ENCODE data around the gene MAD2L2. TPM values are rescaled to one million over a fixed set of nuclear protein-coding genes. Genes with fewer than 3 reads are reported as not detected.

Gene MAD2L2
- total RNA-seq, 1 experiment from 2014 or later, result 84.8 TPM

- H3K27me3 ChIP-seq (ENCODE audit: control insufficient read depth, insufficient read depth, low read length), result no peaks in the 10 kb centered on the region
- no peak for ATAC-seq
- in situ Hi-C loops (cut with HindIII; ENCODE audit: low pct_unique_long_range_greater_than_20kb, low sequenced_read_pairs), result no loop called here
- H3K9me3 ChIP-seq (ENCODE audit: control insufficient read depth, insufficient read depth, low read depth, low read length), result no peaks in the 10 kb centered on the region
- BruUV-seq (replicated peaks), result no TSS peak
- H3K4me3 ChIP-seq (ENCODE audit: low read depth in 2 of 2, low read length in 2 of 2), result peak overlapping the region in 1 of 2 experiments; percentile 33; a peak in 3 of 4 replicates
- no peak for DNase-seq (ENCODE audit: low read depth, low spot score)
- POLR2A ChIA-PET, result no interaction called here
- no peak for TF ChIP-seq TCF7L2 (IDR thresholded peaks at IDR 0.05; ENCODE audit: low read depth, low read length)
- no peak for TF ChIP-seq POLR2AphosphoS5 (IDR thresholded peaks at IDR 0.05; ENCODE audit: low read depth, low read length)
- no peak for TF ChIP-seq SIN3A (IDR thresholded peaks at IDR 0.05; ENCODE audit: borderline replicate concordance, insufficient read depth, low read depth, low read length)
- no peak overlapping the region for H3K27ac ChIP-seq (ENCODE audit: low read length)
- H3K4me1 ChIP-seq (ENCODE audit: control insufficient read depth, insufficient read depth, low read length), result no peaks in the 10 kb centered on the region; the same call in 1 of the 2 replicates
- CTCF ChIA-PET, result interaction anchor here (0.6 to 1.3 kb wide), 4 partner anchors 49 to 74 kb away, joined by 3 to 10 read pairs (median 3); partner anchors contain the start of gene FBXO6
- intact Hi-C loops (cut with micrococcal nuclease; ENCODE audit: unreplicated experiment), result no loop called here
- H3K36me3 ChIP-seq (ENCODE audit: control insufficient read depth, insufficient read depth, low read length), result no peaks in the 10 kb centered on the region
Measured at GRCh38 chr1:11720033-11720376, 39.1 kb upstream of the MAD2L2 start.

- peak overlapping the region; percentile 33 to 54 for H3K4me3 ChIP-seq (ENCODE audit: low read depth in 2 of 2, low read length in 2 of 2)
- CTCF ChIA-PET, result interaction anchor here (0.6 to 1.3 kb wide), 4 partner anchors 48 to 66 kb away, joined by 3 to 12 read pairs (median 6); partner anchors contain the start of gene FBXO6
- BruUV-seq (replicated peaks), result no TSS peak
- POLR2A ChIA-PET, result interaction anchor here (0.6 kb wide), 1 partner anchor 55 kb away, joined by 3 read pairs; no protein-coding TSS in a partner anchor
- H3K27me3 ChIP-seq (ENCODE audit: control insufficient read depth, insufficient read depth, low read length), result no peaks in the 10 kb centered on the region
- no peaks in the 10 kb centered on the region for H3K9me3 ChIP-seq (ENCODE audit: control insufficient read depth, insufficient read depth, low read depth, low read length)
- 0 out of 2 replicates have a peak overlapping the region, but pooled peaks have one; percentile 29 for H3K27ac ChIP-seq (ENCODE audit: low read length)
- intact Hi-C loops (cut with micrococcal nuclease; ENCODE audit: unreplicated experiment), result loop anchor here (5.0 kb wide), 2 partner anchors 42 to 67 kb away; partner anchors contain the start of genes FBXO2 and FBXO44
- no peaks in the 10 kb centered on the region; the same call in 1 of the 2 replicates for H3K4me1 ChIP-seq (ENCODE audit: control insufficient read depth, insufficient read depth, low read length)
- DNase-seq (ENCODE audit: low read depth, low spot score) (no peak), ATAC-seq (peak; percentile 82)
- no peak for TF ChIP-seq POLR2AphosphoS5 (IDR thresholded peaks at IDR 0.05; ENCODE audit: low read depth, low read length)
- peak; percentile 97 for TF ChIP-seq CTCF (IDR thresholded peaks at IDR 0.05)
- in situ Hi-C loops (cut with HindIII; ENCODE audit: low pct_unique_long_range_greater_than_20kb, low sequenced_read_pairs), result no loop called here
- no peaks in the 10 kb centered on the region for H3K36me3 ChIP-seq (ENCODE audit: control insufficient read depth, insufficient read depth, low read length)
Measured at GRCh38 chr1:11719313-11720032, 38.5 kb upstream of the MAD2L2 start.

- ATAC-seq, result no peak
- Histone ChIP-seq H3K27me3 (ENCODE audit: control insufficient read depth, insufficient read depth, low read length) (no peaks in the 10 kb centered on the region), H3K9me3 (ENCODE audit: control insufficient read depth, insufficient read depth, low read depth, low read length) (no peaks in the 10 kb centered on the region), H3K4me3 (ENCODE audit: low read depth in 2 of 2, low read length in 2 of 2) (no peak overlapping the region), H3K36me3 (ENCODE audit: control insufficient read depth, insufficient read depth, low read length) (no peaks in the 10 kb centered on the region), H3K27ac (ENCODE audit: low read length) (no peak overlapping the region), H3K4me1 (ENCODE audit: control insufficient read depth, insufficient read depth, low read length) (no peaks in the 10 kb centered on the region)
- in situ Hi-C loops (cut with HindIII; ENCODE audit: low pct_unique_long_range_greater_than_20kb, low sequenced_read_pairs), result no loop called here
- intact Hi-C loops (cut with micrococcal nuclease; ENCODE audit: unreplicated experiment), result loop anchor here (5.0 kb wide), 2 partner anchors 38 to 63 kb away; partner anchors contain the start of genes FBXO2 and FBXO44
- TF ChIP-seq POLR2AphosphoS5 (IDR thresholded peaks at IDR 0.05; ENCODE audit: low read depth, low read length), result no peak
- no peak for TF ChIP-seq REST (IDR thresholded peaks at IDR 0.05; ENCODE audit: insufficient read depth in 1 of 2, low read depth in 2 of 2, low read length in 1 of 2)
- TF ChIP-seq SIN3A (IDR thresholded peaks at IDR 0.05; ENCODE audit: borderline replicate concordance, insufficient read depth, low read depth, low read length), result no peak
- TF ChIP-seq TCF7L2 (IDR thresholded peaks at IDR 0.05; ENCODE audit: low read depth, low read length), result no peak
- TF ChIP-seq CTCF (IDR thresholded peaks at IDR 0.05), result no peak
- no TSS peak for BruUV-seq (replicated peaks)
- DNase-seq (ENCODE audit: low read depth, low spot score), result no peak
- POLR2A ChIA-PET, result no interaction called here
- CTCF ChIA-PET, result interaction anchor here (0.6 to 0.8 kb wide), 2 partner anchors 50 to 569 kb away, joined by 3 to 6 read pairs; no protein-coding TSS in a partner anchor
Measured at GRCh38 chr1:11714831-11715575, 34.1 kb upstream of the MAD2L2 start.

Measured in Panc1 (cell line).